OCI-LY1 (cell line): ENCODE data around the gene PTGDS.

Experiments used
- EZH2 ChIP-seq: fragments of 200-600 bp; sonication (generic), shearing (Covaris generic); IDR thresholded peaks from 2 replicates; pipeline ENCODE4 v1.8.0; 2017; ENCODE audit warnings: borderline replicate concordance, mixed run types, mild to moderate bottlenecking, antibody characterized with exemption, low read length, moderate library complexity, mixed read lengths
- TF ChIP-seq, protein P1 (sequence below): fragments of 200-600 bp; sonication (generic), shearing (Covaris generic); IDR thresholded peaks from 2 replicates; pipeline ENCODE4 v1.5.1; 2017; ENCODE audit warnings: mild to moderate bottlenecking, antibody characterized with exemption, low read length, moderate library complexity, mixed read lengths

DNA sequence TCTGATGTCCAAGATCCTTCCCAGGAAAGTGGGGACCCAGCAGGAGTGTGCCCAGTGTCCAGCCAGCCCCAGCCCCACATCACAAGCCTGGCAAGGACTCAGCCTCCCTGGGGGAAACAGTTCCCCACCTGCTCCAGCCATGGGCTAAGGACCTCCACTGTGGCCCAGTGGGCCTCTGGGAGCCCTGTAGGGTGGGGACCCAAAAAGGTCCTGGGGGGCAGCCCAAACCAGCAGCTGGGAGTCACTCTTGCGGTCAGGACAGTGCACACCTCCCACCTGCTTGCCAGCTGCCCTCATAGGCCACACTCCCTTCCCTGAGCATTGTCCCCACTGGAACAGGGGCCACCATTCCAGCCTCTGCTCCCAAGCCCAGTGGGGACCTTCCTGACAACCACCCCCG is 49.1 kb downstream of the PTGDS start:
- TF ChIP-seq, protein P1, sequence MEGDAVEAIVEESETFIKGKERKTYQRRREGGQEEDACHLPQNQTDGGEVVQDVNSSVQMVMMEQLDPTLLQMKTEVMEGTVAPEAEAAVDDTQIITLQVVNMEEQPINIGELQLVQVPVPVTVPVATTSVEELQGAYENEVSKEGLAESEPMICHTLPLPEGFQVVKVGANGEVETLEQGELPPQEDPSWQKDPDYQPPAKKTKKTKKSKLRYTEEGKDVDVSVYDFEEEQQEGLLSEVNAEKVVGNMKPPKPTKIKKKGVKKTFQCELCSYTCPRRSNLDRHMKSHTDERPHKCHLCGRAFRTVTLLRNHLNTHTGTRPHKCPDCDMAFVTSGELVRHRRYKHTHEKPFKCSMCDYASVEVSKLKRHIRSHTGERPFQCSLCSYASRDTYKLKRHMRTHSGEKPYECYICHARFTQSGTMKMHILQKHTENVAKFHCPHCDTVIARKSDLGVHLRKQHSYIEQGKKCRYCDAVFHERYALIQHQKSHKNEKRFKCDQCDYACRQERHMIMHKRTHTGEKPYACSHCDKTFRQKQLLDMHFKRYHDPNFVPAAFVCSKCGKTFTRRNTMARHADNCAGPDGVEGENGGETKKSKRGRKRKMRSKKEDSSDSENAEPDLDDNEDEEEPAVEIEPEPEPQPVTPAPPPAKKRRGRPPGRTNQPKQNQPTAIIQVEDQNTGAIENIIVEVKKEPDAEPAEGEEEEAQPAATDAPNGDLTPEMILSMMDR = no peak
- TF ChIP-seq EZH2 = no peak
